22Rv1 (cell line): ENCODE results near the gene PCSK2.

Source experiments
- H3K27ac ChIP-seq: fragments of 450-650 bp; 2 replicates; pipeline ENCODE4 v1.5.1; 2017
- CTCF ChIP-seq: fragments of 450-650 bp; IDR thresholded peaks from 2 replicates; pipeline ENCODE4 v1.5.1; 2017; ENCODE audit warnings: mild to moderate bottlenecking
- ZFX ChIP-seq: fragments of 450-650 bp; IDR thresholded peaks from 2 replicates; pipeline ENCODE4 v1.6.1; 2017; ENCODE audit warnings: antibody characterized with exemption, borderline replicate concordance

Gene PCSK2

GRCh38 chr20:17418737-17419136 is 191.9 kb downstream of the PCSK2 start:
- TF ChIP-seq ZFX (no peak), CTCF (no peak)
- no peak overlapping the region for H3K27ac ChIP-seq

- no peak for TF ChIP-seq ZFX
- no peak for TF ChIP-seq CTCF
- no peak overlapping the region for H3K27ac ChIP-seq
Measured at GRCh38 chr20:17419479-17420041, 192.7 kb downstream of the PCSK2 start.

GRCh38 chr20:17421493-17421892 is 194.7 kb downstream of the PCSK2 start:
- no peak overlapping the region for H3K27ac ChIP-seq
- no peak for TF ChIP-seq CTCF
- TF ChIP-seq ZFX = no peak

- TF ChIP-seq ZFX = no peak
- TF ChIP-seq CTCF = no peak
- no peak overlapping the region for H3K27ac ChIP-seq
Measured at GRCh38 chr20:17423782-17424181, 196.9 kb downstream of the PCSK2 start.

GRCh38 chr20:17427638-17428037 is 200.8 kb downstream of the PCSK2 start:
- H3K27ac ChIP-seq = no peak overlapping the region
- TF ChIP-seq CTCF (no peak), ZFX (no peak)

- no peak overlapping the region for H3K27ac ChIP-seq
- no peak for TF ChIP-seq ZFX
- no peak for TF ChIP-seq CTCF
Measured at GRCh38 chr20:17430125-17430950, 203.5 kb downstream of the PCSK2 start.

- H3K27ac ChIP-seq = no peak overlapping the region
- TF ChIP-seq ZFX = no peak
- peak; percentile 93 for TF ChIP-seq CTCF
Measured at GRCh38 chr20:17431621-17432364, 205.0 kb downstream of the PCSK2 start.
